ENCODE results near the gene MYCBP2.
"Not testable (repeated sequence)": the region's sequence is repeated elsewhere in the genome, so short reads cannot be mapped to it uniquely, and the experiment has no call there.

The MYCBP2 gene

DNA sequence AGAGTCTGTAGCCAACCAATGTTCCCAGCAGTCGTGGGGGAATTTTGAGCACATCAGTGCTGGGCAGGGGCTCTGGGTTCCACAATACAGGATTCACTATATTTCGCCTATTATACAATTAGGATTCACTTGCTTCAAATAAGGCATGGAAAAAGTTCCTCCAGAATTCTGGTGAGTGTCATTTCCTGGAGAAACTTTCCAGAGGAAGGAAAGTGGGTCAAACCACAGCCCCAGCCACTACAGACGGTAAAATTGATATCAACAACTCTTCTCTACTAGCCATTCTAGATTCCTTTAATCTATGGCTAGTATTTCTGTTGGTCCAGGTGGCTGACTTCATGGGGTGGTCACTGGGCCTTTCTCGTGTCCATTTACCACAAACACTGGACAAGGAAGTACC is 10.5 kb downstream of the MYCBP2 start:
- peaks cover 24% of the 10 kb centered on the region for H3K4me1 ChIP-seq (ENCODE audit: insufficient read depth, low read length)
- no peak overlapping the region for H3K9ac ChIP-seq (ENCODE audit: low read depth, low read length)
- no peak overlapping the region for H3K27ac ChIP-seq (ENCODE audit: low read depth, low read length)
- H3K4me3 ChIP-seq (ENCODE audit: low read length): no peak overlapping the region
- no peaks in the 10 kb centered on the region for H3K9me3 ChIP-seq (ENCODE audit: insufficient read depth, low read depth, low read length)
- no peaks in the 10 kb centered on the region for H3K27me3 ChIP-seq (ENCODE audit: insufficient read depth, low read length)
- no peaks in the 10 kb centered on the region for H3K36me3 ChIP-seq (ENCODE audit: insufficient read depth, low read length)
- 93% methylated on average over 4 of the region's 4 CpGs for WGBS

DNA sequence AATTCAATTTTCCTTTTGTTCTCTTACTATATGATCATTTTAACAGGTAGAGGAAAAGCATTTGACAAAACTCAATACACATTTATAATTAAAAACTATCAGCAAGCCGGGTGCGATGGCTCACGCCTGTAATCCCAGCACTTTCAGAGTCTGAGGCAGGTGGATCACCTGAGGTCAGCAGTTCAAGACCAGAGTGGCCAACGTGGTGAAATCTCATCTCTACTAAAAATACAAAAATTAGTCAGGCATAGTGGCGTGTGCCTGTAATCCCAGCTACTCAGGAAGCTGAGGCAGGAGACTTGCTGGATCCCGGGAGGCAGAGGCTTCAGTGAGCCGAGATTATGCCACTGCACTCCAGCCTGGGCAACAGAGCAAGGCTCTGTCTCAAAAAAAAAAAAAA is 11.4 kb downstream of the MYCBP2 start:
- WGBS: 86% methylated on average over 7 of the region's 7 CpGs
- not testable (repeated sequence) for H3K4me3 ChIP-seq (ENCODE audit: low read length); H3K9ac ChIP-seq (ENCODE audit: low read depth, low read length); H3K9me3 ChIP-seq (ENCODE audit: insufficient read depth, low read depth, low read length); H3K36me3 ChIP-seq (ENCODE audit: insufficient read depth, low read length); H3K27ac ChIP-seq (ENCODE audit: low read depth, low read length); H3K27me3 ChIP-seq (ENCODE audit: insufficient read depth, low read length)
- peaks cover 33% of the 10 kb centered on the region for H3K4me1 ChIP-seq (ENCODE audit: insufficient read depth, low read length)

DNA sequence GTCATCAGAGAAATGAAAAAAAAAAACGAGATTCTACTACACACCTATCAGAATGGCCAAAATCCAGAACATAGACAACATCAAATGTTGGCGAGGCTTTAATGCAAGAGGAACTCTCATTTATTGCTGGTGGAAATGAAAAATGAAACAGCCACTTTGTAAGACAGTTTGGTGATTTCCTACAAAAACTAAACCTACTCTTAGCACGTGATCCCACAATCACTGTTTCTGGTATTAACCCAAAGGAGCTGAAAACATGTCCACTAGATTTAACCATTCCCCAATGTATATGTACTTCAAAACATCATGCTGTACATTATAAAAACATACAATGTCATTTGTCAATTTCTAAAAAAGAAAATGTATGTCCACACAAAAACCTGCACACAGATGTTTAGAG is 13.0 kb downstream of the MYCBP2 start:
- peaks cover 45% of the 10 kb centered on the region for H3K4me1 ChIP-seq (ENCODE audit: insufficient read depth, low read length)
- no peaks in the 10 kb centered on the region for H3K9me3 ChIP-seq (ENCODE audit: insufficient read depth, low read depth, low read length)
- no peak overlapping the region for H3K4me3 ChIP-seq (ENCODE audit: low read length)
- H3K9ac ChIP-seq (ENCODE audit: low read depth, low read length): no peak overlapping the region
- H3K27me3 ChIP-seq (ENCODE audit: insufficient read depth, low read length): no peaks in the 10 kb centered on the region
- 92% methylated on average over 2 of the region's 3 CpGs for WGBS
- H3K36me3 ChIP-seq (ENCODE audit: insufficient read depth, low read length): no peaks in the 10 kb centered on the region
- no peak overlapping the region for H3K27ac ChIP-seq (ENCODE audit: low read depth, low read length)

DNA sequence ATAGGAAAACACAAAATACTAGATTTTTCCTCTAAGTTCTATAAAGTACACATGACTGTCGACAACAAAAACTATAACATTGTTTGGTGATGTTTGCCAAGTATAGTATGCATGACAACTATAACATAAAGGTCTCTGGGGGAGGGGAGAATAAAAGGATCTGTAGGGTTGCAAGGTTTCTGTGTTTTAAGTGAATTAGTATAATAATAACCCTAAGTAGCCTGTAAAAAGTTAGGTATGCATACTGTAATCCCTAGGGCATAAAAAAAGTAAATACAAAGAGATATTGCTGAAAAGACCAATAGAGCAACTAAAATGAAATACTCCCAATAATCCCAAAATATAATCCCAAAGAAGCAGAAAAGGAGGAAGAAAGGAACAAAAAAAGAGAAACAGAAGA is 14.6 kb downstream of the MYCBP2 start:
- H3K9me3 ChIP-seq (ENCODE audit: insufficient read depth, low read depth, low read length): no peaks in the 10 kb centered on the region
- H3K36me3 ChIP-seq (ENCODE audit: insufficient read depth, low read length): no peaks in the 10 kb centered on the region
- no peaks in the 10 kb centered on the region for H3K27me3 ChIP-seq (ENCODE audit: insufficient read depth, low read length)
- H3K9ac ChIP-seq (ENCODE audit: low read depth, low read length): 0 out of 2 replicates have a peak overlapping the region, but pooled peaks have one; percentile 17
- H3K4me3 ChIP-seq (ENCODE audit: low read length): peak overlapping the region; percentile 13; the same call in 1 of the 2 replicates
- H3K4me1 ChIP-seq (ENCODE audit: insufficient read depth, low read length): peaks cover 45% of the 10 kb centered on the region
- no CpG with 5 or more reads among the region's 1 CpG for WGBS
- H3K27ac ChIP-seq (ENCODE audit: low read depth, low read length): peak overlapping the region; percentile 77; the same call in 1 of the 2 replicates

DNA sequence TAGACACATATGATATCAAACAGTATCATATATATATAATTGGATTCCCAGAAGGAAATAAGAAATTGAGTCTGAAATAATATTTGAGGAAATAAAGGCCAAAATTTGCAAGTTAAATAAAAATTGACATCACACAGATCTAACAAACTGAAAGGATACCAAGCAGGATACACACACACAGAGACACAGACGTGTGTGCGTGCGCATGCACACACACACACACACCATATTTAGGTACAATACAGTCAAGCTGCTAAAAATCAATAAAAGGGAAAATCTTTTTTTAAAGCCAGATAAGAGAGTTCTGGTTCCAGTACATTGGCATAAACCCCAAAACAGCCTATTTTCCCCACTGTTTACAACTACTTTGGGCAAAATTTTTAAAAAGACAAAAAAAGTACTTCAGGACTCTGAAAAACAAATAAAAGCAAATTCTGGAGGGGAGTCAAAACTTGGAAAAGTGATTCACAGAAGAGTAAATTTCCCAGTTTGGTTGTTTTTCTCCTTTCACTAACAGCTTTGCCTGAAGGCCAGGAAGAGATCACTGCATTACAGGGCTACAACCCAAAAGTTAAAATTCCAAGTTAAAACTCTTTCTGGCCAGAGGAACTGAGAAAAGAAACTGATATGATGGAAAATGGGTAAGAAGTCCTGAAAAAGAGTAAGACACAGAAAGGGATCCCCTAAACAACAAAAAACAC is 16.2 kb downstream of the MYCBP2 start:
- H3K4me1 ChIP-seq (ENCODE audit: insufficient read depth, low read length): peaks cover 58% of the 10 kb centered on the region
- H3K27me3 ChIP-seq (ENCODE audit: insufficient read depth, low read length): no peaks in the 10 kb centered on the region
- 96% methylated on average over 3 of the region's 3 CpGs for WGBS
- H3K9me3 ChIP-seq (ENCODE audit: insufficient read depth, low read depth, low read length): no peaks in the 10 kb centered on the region
- no peak overlapping the region for H3K4me3 ChIP-seq (ENCODE audit: low read length)
- 0 out of 2 replicates have a peak overlapping the region, but pooled peaks have one; percentile 21 for H3K27ac ChIP-seq (ENCODE audit: low read depth, low read length)
- H3K36me3 ChIP-seq (ENCODE audit: insufficient read depth, low read length): no peaks in the 10 kb centered on the region
- H3K9ac ChIP-seq (ENCODE audit: low read depth, low read length): peak overlapping the region; percentile 35; the same call in 1 of the 2 replicates

DNA sequence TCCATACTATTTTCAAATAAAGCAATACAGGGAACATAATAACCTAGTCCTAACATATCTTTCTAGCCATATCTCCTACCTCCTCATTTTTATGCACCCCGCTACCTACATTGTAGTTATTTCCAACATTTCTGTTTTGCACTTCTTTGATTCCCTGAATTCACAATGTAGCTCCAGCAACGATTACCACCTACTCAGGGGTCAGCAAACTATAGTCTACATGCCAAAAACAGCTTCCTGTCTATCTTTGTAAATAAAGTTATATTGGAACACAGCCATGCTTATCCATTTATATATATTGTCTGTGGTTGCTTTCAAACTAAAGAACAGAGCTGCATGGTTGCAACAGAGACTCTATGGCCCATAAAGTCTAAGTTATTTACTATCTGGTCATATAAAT is 16.7 kb downstream of the MYCBP2 start:
- peaks cover 60% of the 10 kb centered on the region for H3K4me1 ChIP-seq (ENCODE audit: insufficient read depth, low read length)
- H3K27me3 ChIP-seq (ENCODE audit: insufficient read depth, low read length): no peaks in the 10 kb centered on the region
- WGBS: 90% methylated on average over 2 of the region's 2 CpGs
- H3K36me3 ChIP-seq (ENCODE audit: insufficient read depth, low read length): no peaks in the 10 kb centered on the region
- no peak overlapping the region for H3K9ac ChIP-seq (ENCODE audit: low read depth, low read length)
- no peak overlapping the region for H3K4me3 ChIP-seq (ENCODE audit: low read length)
- no peak overlapping the region for H3K27ac ChIP-seq (ENCODE audit: low read depth, low read length)
- H3K9me3 ChIP-seq (ENCODE audit: insufficient read depth, low read depth, low read length): no peaks in the 10 kb centered on the region

DNA sequence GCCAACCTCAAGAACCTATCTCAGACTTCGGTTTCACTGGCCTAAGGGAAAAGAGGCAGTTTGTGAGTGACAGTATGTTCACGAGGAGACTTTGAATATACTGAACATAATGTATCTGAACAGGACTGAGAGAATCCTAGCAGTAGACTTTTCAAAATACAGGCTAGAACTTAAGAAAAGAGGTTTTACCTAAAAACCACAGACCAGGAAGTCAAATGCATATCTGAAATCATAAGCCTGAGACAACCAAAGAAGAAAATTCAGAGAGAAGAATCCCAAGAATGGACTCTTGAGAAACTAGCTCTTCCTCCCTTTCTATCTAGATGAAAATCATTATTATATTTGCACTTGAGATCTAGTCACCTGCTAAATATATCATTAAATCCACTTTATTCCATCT is 17.6 kb downstream of the MYCBP2 start:
- Histone ChIP-seq H3K36me3 (ENCODE audit: insufficient read depth, low read length) (no peaks in the 10 kb centered on the region), H3K27ac (ENCODE audit: low read depth, low read length) (no peak overlapping the region), H3K9ac (ENCODE audit: low read depth, low read length) (no peak overlapping the region), H3K9me3 (ENCODE audit: insufficient read depth, low read depth, low read length) (no peaks in the 10 kb centered on the region), H3K4me3 (ENCODE audit: low read length) (no peak overlapping the region), H3K4me1 (ENCODE audit: insufficient read depth, low read length) (peaks cover 66% of the 10 kb centered on the region), H3K27me3 (ENCODE audit: insufficient read depth, low read length) (no peaks in the 10 kb centered on the region)
- 87% methylated on average over 1 of the region's 2 CpGs for WGBS

DNA sequence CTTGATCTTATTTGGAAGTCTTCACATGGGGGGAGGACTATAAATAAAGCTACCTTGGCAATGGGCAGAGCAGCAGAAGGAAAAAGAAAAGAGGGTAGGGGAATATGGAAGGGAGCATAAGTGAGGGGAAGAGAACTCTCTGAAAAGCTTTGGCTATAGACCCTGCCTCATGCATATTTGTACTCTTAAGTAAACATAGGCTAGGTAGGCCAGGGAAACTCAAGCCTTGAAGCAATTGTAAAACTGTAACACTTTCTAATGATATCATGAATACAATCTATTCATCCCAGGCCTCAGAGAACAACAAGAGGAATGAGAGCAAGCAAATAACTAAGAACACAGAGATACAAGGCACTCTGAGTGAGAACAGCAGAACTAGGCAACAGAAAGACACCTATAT is 20.4 kb downstream of the MYCBP2 start:
- H3K9ac ChIP-seq (ENCODE audit: low read depth, low read length): no peak overlapping the region
- H3K27ac ChIP-seq (ENCODE audit: low read depth, low read length): no peak overlapping the region
- H3K4me1 ChIP-seq (ENCODE audit: insufficient read depth, low read length): peaks cover 53% of the 10 kb centered on the region
- H3K4me3 ChIP-seq (ENCODE audit: low read length): no peak overlapping the region
- no peaks in the 10 kb centered on the region for H3K9me3 ChIP-seq (ENCODE audit: insufficient read depth, low read depth, low read length)
- H3K27me3 ChIP-seq (ENCODE audit: insufficient read depth, low read length): no peaks in the 10 kb centered on the region
- no peaks in the 10 kb centered on the region for H3K36me3 ChIP-seq (ENCODE audit: insufficient read depth, low read length)

DNA sequence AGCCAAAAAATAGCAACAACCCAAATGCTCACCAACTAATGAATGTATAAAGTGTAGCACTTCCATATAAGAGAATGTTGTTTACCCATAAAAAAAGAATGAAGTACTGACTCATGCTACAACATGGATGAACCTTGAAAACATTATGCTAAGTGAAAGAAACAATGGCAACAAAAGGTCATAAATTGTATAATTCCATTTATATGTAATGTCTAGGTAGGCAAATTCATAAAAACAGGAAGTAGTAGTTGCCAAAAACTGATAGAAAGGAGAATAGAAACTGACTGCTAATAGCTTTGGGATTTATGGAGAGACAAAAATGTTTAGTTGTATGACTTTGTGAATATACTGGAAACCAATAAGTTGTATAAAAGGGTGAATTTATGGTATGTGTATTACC is 21.6 kb downstream of the MYCBP2 start:
- Histone ChIP-seq H3K9me3 (ENCODE audit: insufficient read depth, low read depth, low read length) (no peaks in the 10 kb centered on the region), H3K4me3 (ENCODE audit: low read length) (no peak overlapping the region), H3K27ac (ENCODE audit: low read depth, low read length) (no peak overlapping the region), H3K4me1 (ENCODE audit: insufficient read depth, low read length) (peaks cover 48% of the 10 kb centered on the region), H3K27me3 (ENCODE audit: insufficient read depth, low read length) (no peaks in the 10 kb centered on the region), H3K9ac (ENCODE audit: low read depth, low read length) (no peak overlapping the region), H3K36me3 (ENCODE audit: insufficient read depth, low read length) (no peaks in the 10 kb centered on the region)

DNA sequence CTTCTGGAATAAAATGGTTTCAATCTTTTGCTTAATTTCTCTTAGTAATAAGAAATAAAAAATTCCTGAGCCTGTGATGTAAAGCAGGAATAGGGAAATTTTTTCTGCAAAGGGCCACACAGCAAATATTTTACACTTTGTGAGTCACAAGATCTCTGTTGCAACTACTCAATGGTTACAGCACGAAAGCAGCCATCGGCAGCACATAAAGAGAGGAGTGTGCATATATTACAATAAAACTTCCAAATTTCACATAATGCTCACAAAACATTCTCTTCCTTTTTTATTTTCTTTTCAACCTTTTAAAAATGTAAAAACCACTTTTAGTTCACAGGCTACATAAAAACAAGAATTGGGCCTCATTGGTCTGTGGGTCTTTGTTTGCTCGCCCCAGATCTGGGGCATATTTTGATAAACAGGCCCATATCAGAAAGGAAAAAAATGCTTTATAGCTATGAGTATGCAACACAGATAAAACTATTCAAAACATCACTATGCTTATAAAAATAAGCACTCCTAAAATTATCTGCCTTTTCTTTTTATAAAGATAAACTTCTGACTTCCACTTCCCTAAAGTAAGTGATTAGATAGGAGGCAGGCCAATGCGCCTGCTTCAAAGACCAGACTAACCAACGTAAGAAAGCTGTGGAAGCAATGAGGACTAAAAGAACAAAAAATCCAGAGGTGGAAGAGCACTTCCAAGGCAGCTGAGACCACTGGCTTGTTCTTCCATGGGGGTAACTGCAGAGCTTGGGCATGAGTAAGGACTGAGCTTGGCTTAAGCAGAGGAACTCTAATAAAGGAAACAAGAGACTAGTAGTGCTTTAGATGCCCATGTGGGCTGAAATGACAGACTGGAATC is 26.5 kb downstream of the MYCBP2 start:
- Histone ChIP-seq H3K4me3 (ENCODE audit: low read length) (no peak overlapping the region), H3K4me1 (ENCODE audit: insufficient read depth, low read length) (peaks cover 33% of the 10 kb centered on the region), H3K27ac (ENCODE audit: low read depth, low read length) (peak overlapping the region; percentile 34; the same call in 1 of the 2 replicates), H3K27me3 (ENCODE audit: insufficient read depth, low read length) (no peaks in the 10 kb centered on the region), H3K9ac (ENCODE audit: low read depth, low read length) (no peak overlapping the region), H3K36me3 (ENCODE audit: insufficient read depth, low read length) (no peaks in the 10 kb centered on the region), H3K9me3 (ENCODE audit: insufficient read depth, low read depth, low read length) (no peaks in the 10 kb centered on the region)
- WGBS: 88% methylated on average over 5 of the region's 5 CpGs

DNA sequence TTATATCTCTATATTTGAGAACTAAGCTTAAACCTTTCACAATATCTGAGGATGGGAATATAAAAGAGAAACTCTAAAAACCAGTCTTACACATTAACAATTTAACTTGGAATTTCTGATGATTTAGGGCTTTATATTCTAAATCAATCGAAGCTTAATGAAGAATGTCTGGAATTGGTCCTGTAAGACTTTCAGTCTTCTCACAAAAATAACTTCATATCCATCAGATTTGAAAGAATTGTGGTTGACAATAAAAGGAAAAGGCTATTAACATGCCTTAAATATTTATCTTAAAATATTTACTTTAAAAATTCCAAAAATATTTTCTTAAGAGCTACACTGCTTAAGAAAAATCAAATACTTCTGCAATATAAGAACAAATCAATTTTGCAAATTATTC is 27.3 kb downstream of the MYCBP2 start:
- no peak overlapping the region for H3K9ac ChIP-seq (ENCODE audit: low read depth, low read length)
- no peaks in the 10 kb centered on the region for H3K27me3 ChIP-seq (ENCODE audit: insufficient read depth, low read length)
- H3K36me3 ChIP-seq (ENCODE audit: insufficient read depth, low read length): no peaks in the 10 kb centered on the region
- WGBS: no CpG with 5 or more reads among the region's 1 CpG
- peaks cover 28% of the 10 kb centered on the region for H3K4me1 ChIP-seq (ENCODE audit: insufficient read depth, low read length)
- no peak overlapping the region for H3K27ac ChIP-seq (ENCODE audit: low read depth, low read length)
- no peak overlapping the region for H3K4me3 ChIP-seq (ENCODE audit: low read length)
- H3K9me3 ChIP-seq (ENCODE audit: insufficient read depth, low read depth, low read length): no peaks in the 10 kb centered on the region

Data from HUES64 (cell line).